ENCODE results near the gene COL6A1. TPM values are rescaled to one million over a fixed set of nuclear protein-coding genes. Genes with fewer than 3 reads are reported as not detected.

Gene COL6A1
- total RNA-seq, 1 experiment from 2014 or later = 87.5 TPM

DNA sequence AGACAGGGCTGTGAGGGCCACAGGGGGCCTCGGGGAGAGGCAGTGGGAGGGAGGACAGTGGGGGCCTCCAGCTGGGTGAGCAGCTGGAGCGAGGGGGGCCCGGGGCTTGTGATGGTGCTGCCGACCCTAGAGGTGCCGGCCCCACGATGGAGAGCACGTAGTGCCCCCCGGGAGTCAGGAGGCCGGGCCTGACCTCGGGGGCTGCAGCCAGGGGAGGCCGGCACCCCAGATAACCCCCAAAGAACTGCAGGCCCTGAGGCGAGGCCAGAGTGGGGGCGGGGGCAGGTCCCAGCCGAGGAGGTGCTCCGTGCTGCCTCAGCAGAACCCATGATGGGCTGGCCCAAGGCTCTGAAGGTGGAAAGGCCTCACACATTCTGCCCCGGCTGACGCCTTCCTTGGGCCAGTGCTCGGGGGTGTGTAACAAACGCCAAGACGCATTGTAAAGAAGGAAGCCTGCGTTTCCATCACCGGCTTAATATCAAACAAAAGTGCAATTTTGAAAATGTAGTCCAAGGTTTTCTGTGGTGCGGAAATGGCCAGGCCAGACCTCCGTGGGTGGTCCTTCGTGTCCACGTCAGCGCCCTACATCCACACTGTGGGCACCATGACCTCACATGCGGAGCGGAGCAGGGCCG, 55.2 kb downstream of the COL6A1 start:
- Histone ChIP-seq H3K36me3 (ENCODE audit: control insufficient read depth in 1 of 2, insufficient read depth in 2 of 2, low read length in 2 of 2) (no peaks in the 10 kb centered on the region), H3K9me3 (ENCODE audit: control insufficient read depth in 1 of 2, insufficient read depth in 1 of 2, low read depth in 1 of 2, low read length in 2 of 2) (no peaks in the 10 kb centered on the region), H3K4me1 (ENCODE audit: control insufficient read depth in 1 of 2, insufficient read depth in 2 of 2, low read length in 2 of 2) (no peaks in the 10 kb centered on the region), H3K79me2 (ENCODE audit: insufficient read depth, low read length) (no peaks in the 10 kb centered on the region), H4K20me1 (ENCODE audit: insufficient read depth) (no peaks in the 10 kb centered on the region), H3K4me3 (replicated peaks in 1 of 2; ENCODE audit: low read depth in 1 of 2, low read length in 2 of 2) (no peak overlapping the region), H3K4me2 (ENCODE audit: low read length) (no peak overlapping the region), H3K27ac (ENCODE audit: low read depth, low read length) (no peak overlapping the region), H3K9me2 (ENCODE audit: insufficient read depth) (no peaks in the 10 kb centered on the region), H2AFZ (ENCODE audit: low read depth, low read length, poor library complexity, severe bottlenecking) (no peak overlapping the region), H3K27me3 (ENCODE audit: insufficient read depth, low read length) (no peaks in the 10 kb centered on the region), H3K9ac (ENCODE audit: low read length) (no peak overlapping the region)
- DNase-seq (ENCODE audit: low read depth, low spot score) = no peak
- BruUV-seq (replicated peaks) = no TSS peak
- no peak for ATAC-seq
- ChIA-PET CTCF (no interaction called here), POLR2A (no interaction called here), RAD21 (ENCODE audit: low non-redundant PET in 1 of 2, low total read pairs in 2 of 2, uncharacterized antibody in 2 of 2, unreplicated experiment in 2 of 2) (interaction anchor here in 1 of 2 experiments (0.6 kb wide), 1 partner anchor 1590 kb away, joined by 3 read pairs; no protein-coding TSS in a partner anchor)
- TF ChIP-seq SRF (IDR thresholded peaks at IDR 0.05; ENCODE audit: low read depth) (no peak), EGR1 (IDR thresholded peaks at IDR 0.05; ENCODE audit: low read depth) (no peak), EZH2phosphoT487 (IDR thresholded peaks at IDR 0.05; ENCODE audit: borderline replicate concordance) (no peak), SP1 (IDR thresholded peaks at IDR 0.05; ENCODE audit: low read depth) (no peak), EZH2 (IDR thresholded peaks at IDR 0.05) (no peak), JUND (IDR thresholded peaks at IDR 0.05) (no peak), POLR2AphosphoS5 (IDR thresholded peaks at IDR 0.05; ENCODE audit: low read depth, low read length) (no peak), ELF1 (IDR thresholded peaks at IDR 0.05; ENCODE audit: borderline replicate concordance, low read depth) (no peak), SIN3A (IDR thresholded peaks at IDR 0.05; ENCODE audit: low read depth) (no peak)
- TF ChIP-seq, protein P1, sequence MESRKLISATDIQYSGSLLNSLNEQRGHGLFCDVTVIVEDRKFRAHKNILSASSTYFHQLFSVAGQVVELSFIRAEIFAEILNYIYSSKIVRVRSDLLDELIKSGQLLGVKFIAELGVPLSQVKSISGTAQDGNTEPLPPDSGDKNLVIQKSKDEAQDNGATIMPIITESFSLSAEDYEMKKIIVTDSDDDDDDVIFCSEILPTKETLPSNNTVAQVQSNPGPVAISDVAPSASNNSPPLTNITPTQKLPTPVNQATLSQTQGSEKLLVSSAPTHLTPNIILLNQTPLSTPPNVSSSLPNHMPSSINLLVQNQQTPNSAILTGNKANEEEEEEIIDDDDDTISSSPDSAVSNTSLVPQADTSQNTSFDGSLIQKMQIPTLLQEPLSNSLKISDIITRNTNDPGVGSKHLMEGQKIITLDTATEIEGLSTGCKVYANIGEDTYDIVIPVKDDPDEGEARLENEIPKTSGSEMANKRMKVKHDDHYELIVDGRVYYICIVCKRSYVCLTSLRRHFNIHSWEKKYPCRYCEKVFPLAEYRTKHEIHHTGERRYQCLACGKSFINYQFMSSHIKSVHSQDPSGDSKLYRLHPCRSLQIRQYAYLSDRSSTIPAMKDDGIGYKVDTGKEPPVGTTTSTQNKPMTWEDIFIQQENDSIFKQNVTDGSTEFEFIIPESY (IDR thresholded peaks at IDR 0.05; ENCODE audit: extremely low read depth, insufficient replicate concordance, low read length) = no peak
- TF ChIP-seq, protein P2, sequence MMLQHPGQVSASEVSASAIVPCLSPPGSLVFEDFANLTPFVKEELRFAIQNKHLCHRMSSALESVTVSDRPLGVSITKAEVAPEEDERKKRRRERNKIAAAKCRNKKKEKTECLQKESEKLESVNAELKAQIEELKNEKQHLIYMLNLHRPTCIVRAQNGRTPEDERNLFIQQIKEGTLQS (IDR thresholded peaks at IDR 0.05) = no peak
- TF ChIP-seq, protein P3, sequence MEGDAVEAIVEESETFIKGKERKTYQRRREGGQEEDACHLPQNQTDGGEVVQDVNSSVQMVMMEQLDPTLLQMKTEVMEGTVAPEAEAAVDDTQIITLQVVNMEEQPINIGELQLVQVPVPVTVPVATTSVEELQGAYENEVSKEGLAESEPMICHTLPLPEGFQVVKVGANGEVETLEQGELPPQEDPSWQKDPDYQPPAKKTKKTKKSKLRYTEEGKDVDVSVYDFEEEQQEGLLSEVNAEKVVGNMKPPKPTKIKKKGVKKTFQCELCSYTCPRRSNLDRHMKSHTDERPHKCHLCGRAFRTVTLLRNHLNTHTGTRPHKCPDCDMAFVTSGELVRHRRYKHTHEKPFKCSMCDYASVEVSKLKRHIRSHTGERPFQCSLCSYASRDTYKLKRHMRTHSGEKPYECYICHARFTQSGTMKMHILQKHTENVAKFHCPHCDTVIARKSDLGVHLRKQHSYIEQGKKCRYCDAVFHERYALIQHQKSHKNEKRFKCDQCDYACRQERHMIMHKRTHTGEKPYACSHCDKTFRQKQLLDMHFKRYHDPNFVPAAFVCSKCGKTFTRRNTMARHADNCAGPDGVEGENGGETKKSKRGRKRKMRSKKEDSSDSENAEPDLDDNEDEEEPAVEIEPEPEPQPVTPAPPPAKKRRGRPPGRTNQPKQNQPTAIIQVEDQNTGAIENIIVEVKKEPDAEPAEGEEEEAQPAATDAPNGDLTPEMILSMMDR (IDR thresholded peaks at IDR 0.05 in 2 of 3, conservative IDR thresholded peaks at IDR 0.05 in 1 of 3; ENCODE audit: borderline replicate concordance in 1 of 3, insufficient read depth in 1 of 3, low read depth in 2 of 3, low read length in 2 of 3) = no peak
- TF ChIP-seq, protein P4, sequence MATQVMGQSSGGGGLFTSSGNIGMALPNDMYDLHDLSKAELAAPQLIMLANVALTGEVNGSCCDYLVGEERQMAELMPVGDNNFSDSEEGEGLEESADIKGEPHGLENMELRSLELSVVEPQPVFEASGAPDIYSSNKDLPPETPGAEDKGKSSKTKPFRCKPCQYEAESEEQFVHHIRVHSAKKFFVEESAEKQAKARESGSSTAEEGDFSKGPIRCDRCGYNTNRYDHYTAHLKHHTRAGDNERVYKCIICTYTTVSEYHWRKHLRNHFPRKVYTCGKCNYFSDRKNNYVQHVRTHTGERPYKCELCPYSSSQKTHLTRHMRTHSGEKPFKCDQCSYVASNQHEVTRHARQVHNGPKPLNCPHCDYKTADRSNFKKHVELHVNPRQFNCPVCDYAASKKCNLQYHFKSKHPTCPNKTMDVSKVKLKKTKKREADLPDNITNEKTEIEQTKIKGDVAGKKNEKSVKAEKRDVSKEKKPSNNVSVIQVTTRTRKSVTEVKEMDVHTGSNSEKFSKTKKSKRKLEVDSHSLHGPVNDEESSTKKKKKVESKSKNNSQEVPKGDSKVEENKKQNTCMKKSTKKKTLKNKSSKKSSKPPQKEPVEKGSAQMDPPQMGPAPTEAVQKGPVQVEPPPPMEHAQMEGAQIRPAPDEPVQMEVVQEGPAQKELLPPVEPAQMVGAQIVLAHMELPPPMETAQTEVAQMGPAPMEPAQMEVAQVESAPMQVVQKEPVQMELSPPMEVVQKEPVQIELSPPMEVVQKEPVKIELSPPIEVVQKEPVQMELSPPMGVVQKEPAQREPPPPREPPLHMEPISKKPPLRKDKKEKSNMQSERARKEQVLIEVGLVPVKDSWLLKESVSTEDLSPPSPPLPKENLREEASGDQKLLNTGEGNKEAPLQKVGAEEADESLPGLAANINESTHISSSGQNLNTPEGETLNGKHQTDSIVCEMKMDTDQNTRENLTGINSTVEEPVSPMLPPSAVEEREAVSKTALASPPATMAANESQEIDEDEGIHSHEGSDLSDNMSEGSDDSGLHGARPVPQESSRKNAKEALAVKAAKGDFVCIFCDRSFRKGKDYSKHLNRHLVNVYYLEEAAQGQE (IDR thresholded peaks at IDR 0.05; ENCODE audit: low read depth) = no peak
- intact Hi-C loops (cut with micrococcal nuclease) = no loop called here
